Left ventricle myocardium inferior (tissue), 1 donor: ENCODE results near the gene PTTG1IP. TPM values are rescaled to one million over a fixed set of nuclear protein-coding genes. Genes with fewer than 3 reads are reported as not detected.

ENCODE experiments used
- DNase-seq: peaks from one replicate; pipeline ENCODE4 v3.0.0-alpha.2; 2020
- H3K27ac ChIP-seq: fragments of 200-600 bp; replicated peaks from 2 replicates; pipeline ENCODE4 v1.8.0; 2021
- H3K27me3 ChIP-seq: fragments of 200-600 bp; 2 replicates; pipeline ENCODE4 v1.8.0; 2021; ENCODE audit warnings: low read depth
- H3K36me3 ChIP-seq: fragments of 200-600 bp; 2 replicates; pipeline ENCODE4 v1.8.0; 2021
- H3K4me1 ChIP-seq: fragments of 200-600 bp; 2 replicates; pipeline ENCODE4 v1.8.0; 2021
- H3K4me3 ChIP-seq: fragments of 200-600 bp; 2 replicates; pipeline ENCODE4 v1.8.0; 2021; ENCODE audit warnings: mild to moderate bottlenecking, moderate library complexity
- H3K9me3 ChIP-seq: fragments of 200-600 bp; replicated peaks from 2 replicates; pipeline ENCODE4 v1.8.0; 2021
- CTCF ChIP-seq: fragments of 200-600 bp; IDR thresholded peaks from 2 replicates; pipeline ENCODE4 v1.8.0; 2021; ENCODE audit warnings: antibody characterized with exemption, mild to moderate bottlenecking, borderline replicate concordance
- intact Hi-C: fragments of 100-400 bp; cut with micrococcal nuclease; formaldehyde crosslinking; loops from one replicate; pipeline ENCODE4 v1.11.0; 2022
- total RNA-seq: library from RNA; stranded (reverse); fragmentation: NEBNext Ultra II Directional; extraction: Animal tissue kit (Norgen Biotek cat#: 25700); gene quantifications from one replicate; pipeline ENCODE4 v1.2.1, GENCODE V29; 2021
- donor health status: DM: no; HTN: yes; CAD: no; lungs with severe emphysema.

Gene PTTG1IP
- total RNA-seq, 1 donor from 2014 or later = 171 TPM

GRCh38 chr21:44838951-44839350 is 34.5 kb downstream of the PTTG1IP start:
- DNase-seq = no peak
- Histone ChIP-seq H3K9me3 (no peaks in the 10 kb centered on the region), H3K27ac (no peak overlapping the region), H3K4me3 (no peak overlapping the region), H3K27me3 (no peaks in the 10 kb centered on the region), H3K4me1 (peaks cover 9% of the 10 kb centered on the region), H3K36me3 (no peaks in the 10 kb centered on the region)
- TF ChIP-seq CTCF = no peak
- intact Hi-C loops = no loop called here

- DNase-seq = no peak
- Histone ChIP-seq H3K27me3 (no peaks in the 10 kb centered on the region), H3K9me3 (no peaks in the 10 kb centered on the region), H3K36me3 (no peaks in the 10 kb centered on the region), H3K27ac (no peak overlapping the region), H3K4me1 (peaks cover 9% of the 10 kb centered on the region), H3K4me3 (no peak overlapping the region)
- no peak for TF ChIP-seq CTCF
- intact Hi-C loops = no loop called here
These were observed 35.2 kb downstream of the PTTG1IP start for GRCh38 chr21:44838039-44838895.

- Histone ChIP-seq H3K9me3 (no peaks in the 10 kb centered on the region), H3K4me1 (peaks cover 9% of the 10 kb centered on the region), H3K27ac (no peak overlapping the region), H3K36me3 (no peaks in the 10 kb centered on the region), H3K4me3 (no peak overlapping the region), H3K27me3 (no peaks in the 10 kb centered on the region)
- intact Hi-C loops = no loop called here
- TF ChIP-seq CTCF = no peak
- no peak for DNase-seq
These were observed 36.0 kb downstream of the PTTG1IP start for GRCh38 chr21:44837537-44837936.

- intact Hi-C loops = no loop called here
- Histone ChIP-seq H3K4me3 (no peak overlapping the region), H3K4me1 (peaks cover 9% of the 10 kb centered on the region), H3K36me3 (no peaks in the 10 kb centered on the region), H3K9me3 (no peaks in the 10 kb centered on the region), H3K27me3 (no peaks in the 10 kb centered on the region), H3K27ac (no peak overlapping the region)
- no peak for DNase-seq
- TF ChIP-seq CTCF = no peak
These were observed 36.6 kb downstream of the PTTG1IP start for GRCh38 chr21:44836666-44837471.

- Histone ChIP-seq H3K36me3 (no peaks in the 10 kb centered on the region), H3K9me3 (no peaks in the 10 kb centered on the region), H3K27ac (no peak overlapping the region), H3K27me3 (no peaks in the 10 kb centered on the region), H3K4me3 (no peak overlapping the region), H3K4me1 (peaks cover 9% of the 10 kb centered on the region)
- intact Hi-C loops = no loop called here
- no peak for DNase-seq
- TF ChIP-seq CTCF = no peak
These were observed 37.2 kb downstream of the PTTG1IP start for GRCh38 chr21:44836349-44836665.
